Lower leg skin (tissue), 4 donors: Measurements from ENCODE around the gene ALPL. TPM values are rescaled to one million over a fixed set of nuclear protein-coding genes. Genes with fewer than 3 reads are reported as not detected.

ENCODE experiments used
- DNase-seq, 2 donors: peaks; one replicate each; pipeline ENCODE4 v3.0.0-alpha.2; 2019; ENCODE audit warnings: low spot score in 2 of 2
- H3K4me3 ChIP-seq: fragments of 200-600 bp; sonication (generic); 2 replicates; pipeline ENCODE4 v1.5.1; 2017; ENCODE audit warnings: mild to moderate bottlenecking, low read depth; ENCODE audit not compliant: poor library complexity, severe bottlenecking
- POLR2A ChIP-seq, 2 donors: fragments of 450-650 bp; IDR thresholded peaks; one replicate each; pipeline ENCODE4 v1.6.1; 2016 to 2017; ENCODE audit warnings: antibody characterized with exemption in 2 of 2, mild to moderate bottlenecking in 1 of 2, moderate library complexity in 1 of 2
- WGBS, 2 donors: methylation state at CpG; one replicate each; pipeline ENCODE4 v1.1.5; 2018; 5-methylcytosine and 5-hydroxymethylcytosine counted together
- intact Hi-C: fragments of 100-400 bp; cut with DNase I; formaldehyde crosslinking; loops from one replicate; pipeline ENCODE4 v1.15.0; 2023; ENCODE audit warnings: low total_unique reads
- total RNA-seq, 4 donors: library from RNA; depleted of rRNA; stranded (reverse); fragments of >200 nt; gene quantifications; one replicate each; pipeline ENCODE4 v1.1.0, GENCODE V29; 2016
- TF ChIP-seq, protein P1 (sequence below), 3 donors: fragments of 450-650 bp; IDR thresholded peaks; one replicate each; pipeline ENCODE4 v1.5.1; 2016; ENCODE audit warnings: antibody characterized with exemption in 3 of 3, mild to moderate bottlenecking in 3 of 3, moderate library complexity in 2 of 3

Gene ALPL
- total RNA-seq, 4 donors from 2014 or later: 1.3 to 7.7 (median 2.2) TPM

DNA sequence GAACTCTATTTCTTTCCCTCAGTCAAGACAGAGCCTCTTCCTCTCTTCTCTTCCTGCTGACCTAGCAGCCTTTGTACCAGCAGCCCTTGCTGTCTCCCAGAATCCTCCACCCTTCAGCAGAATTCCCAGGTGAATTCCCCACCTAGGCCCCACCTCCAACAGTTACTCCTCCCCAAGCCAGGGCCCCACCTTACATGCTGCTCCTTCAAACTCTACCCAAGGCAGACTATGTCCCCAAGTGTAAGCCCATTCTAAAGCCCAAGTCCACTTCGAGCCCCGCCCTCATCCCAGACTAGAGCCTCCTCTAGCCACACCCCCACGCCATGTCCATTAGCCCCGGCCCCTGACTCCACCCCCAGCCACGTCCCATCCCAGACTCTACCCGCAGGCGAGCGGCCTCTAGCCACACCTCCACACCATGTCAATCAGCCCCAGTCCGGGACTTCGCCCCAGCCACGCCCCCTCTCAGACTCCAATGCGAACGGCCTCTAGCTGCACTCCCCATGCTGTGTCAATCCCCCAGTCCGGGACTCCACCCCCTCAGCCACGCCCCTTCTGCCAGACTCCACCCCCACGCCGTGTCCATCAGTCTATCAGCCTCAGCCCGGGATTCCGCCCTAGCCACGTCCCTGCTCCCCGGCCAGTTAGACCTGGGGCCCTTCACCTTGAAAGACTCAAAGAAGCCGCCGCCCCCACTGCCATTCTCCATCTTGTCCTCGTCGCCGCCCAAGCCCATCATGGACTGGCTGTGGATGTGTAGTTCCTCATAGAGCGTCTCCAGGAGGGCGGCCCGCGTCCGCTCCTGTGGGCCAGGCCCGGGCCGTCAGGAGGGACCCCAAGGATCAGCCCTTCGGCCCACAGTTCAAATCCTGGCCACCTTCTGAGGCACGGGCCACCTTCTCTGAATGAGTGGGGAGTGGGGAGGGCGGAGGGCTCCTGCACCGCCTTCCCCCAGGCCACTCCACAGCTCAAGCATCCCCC, 98.6 kb downstream of the ALPL start:
- 43 to 48% methylated on average over 37 of the region's 37 CpGs for whole genome bisulfite sequencing, 2 donors
- TF ChIP-seq, protein P1, sequence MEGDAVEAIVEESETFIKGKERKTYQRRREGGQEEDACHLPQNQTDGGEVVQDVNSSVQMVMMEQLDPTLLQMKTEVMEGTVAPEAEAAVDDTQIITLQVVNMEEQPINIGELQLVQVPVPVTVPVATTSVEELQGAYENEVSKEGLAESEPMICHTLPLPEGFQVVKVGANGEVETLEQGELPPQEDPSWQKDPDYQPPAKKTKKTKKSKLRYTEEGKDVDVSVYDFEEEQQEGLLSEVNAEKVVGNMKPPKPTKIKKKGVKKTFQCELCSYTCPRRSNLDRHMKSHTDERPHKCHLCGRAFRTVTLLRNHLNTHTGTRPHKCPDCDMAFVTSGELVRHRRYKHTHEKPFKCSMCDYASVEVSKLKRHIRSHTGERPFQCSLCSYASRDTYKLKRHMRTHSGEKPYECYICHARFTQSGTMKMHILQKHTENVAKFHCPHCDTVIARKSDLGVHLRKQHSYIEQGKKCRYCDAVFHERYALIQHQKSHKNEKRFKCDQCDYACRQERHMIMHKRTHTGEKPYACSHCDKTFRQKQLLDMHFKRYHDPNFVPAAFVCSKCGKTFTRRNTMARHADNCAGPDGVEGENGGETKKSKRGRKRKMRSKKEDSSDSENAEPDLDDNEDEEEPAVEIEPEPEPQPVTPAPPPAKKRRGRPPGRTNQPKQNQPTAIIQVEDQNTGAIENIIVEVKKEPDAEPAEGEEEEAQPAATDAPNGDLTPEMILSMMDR (IDR thresholded peaks at IDR 0.05): no peak
- TF ChIP-seq POLR2A (IDR thresholded peaks at IDR 0.05): no peak
- intact Hi-C loops: no loop called here
- no peak overlapping the region for H3K4me3 ChIP-seq
- DNase-seq: peak in 1 of 2 donors; percentile 33

DNA sequence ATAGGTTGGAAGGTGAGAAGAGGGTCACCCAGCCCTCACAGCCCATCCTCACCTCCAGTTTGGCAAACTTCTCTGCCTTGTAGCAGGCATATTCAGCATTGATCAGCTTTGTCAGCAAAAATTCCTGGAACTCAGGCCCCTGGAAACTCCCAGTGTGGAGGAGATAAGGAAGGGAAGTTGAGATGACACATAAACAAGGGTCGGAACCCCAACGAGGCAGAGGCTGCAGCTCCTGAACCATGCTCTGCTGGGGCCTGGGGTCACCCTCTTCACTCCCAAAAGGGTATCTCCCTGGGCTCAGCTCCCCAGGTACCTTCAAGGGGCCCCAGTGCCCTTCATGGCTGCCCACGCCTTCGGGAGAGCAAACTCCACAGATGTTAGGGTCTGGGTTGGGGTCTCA, 99.6 kb downstream of the ALPL start:
- WGBS, 2 donors: 75 to 78% methylated on average over 4 of the region's 4 CpGs
- no peak overlapping the region for H3K4me3 ChIP-seq
- DNase-seq: no peak
- intact Hi-C loops: no loop called here
- TF ChIP-seq, protein P1 (IDR thresholded peaks at IDR 0.05): no peak
- no peak for TF ChIP-seq POLR2A (IDR thresholded peaks at IDR 0.05)

DNA sequence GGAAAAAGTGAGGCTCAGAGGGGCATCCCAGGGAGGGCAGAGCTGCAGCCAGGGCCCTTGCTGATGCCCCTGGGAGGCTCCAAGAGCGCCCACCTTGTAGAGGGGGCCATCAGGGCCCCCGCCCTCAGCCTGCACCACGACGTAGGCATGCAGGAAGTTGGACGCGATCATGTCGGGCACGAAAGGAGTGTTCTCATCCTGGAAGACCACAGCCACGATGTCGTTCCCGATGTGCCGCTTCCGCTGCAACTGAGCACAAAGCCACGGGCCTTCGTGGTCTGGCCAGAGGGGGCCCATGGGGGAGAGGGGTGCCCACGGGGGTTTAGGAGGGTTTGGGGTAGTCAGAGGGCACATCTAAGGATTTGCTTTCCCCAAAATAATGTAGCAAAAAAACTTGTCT, 100.8 kb downstream of the ALPL start:
- no peak overlapping the region for H3K4me3 ChIP-seq
- WGBS, 2 donors: 79 to 86% methylated on average over 16 of the region's 16 CpGs
- no peak for DNase-seq
- intact Hi-C loops: no loop called here
- TF ChIP-seq, protein P1 (IDR thresholded peaks at IDR 0.05): no peak
- no peak for TF ChIP-seq POLR2A (IDR thresholded peaks at IDR 0.05)

DNA sequence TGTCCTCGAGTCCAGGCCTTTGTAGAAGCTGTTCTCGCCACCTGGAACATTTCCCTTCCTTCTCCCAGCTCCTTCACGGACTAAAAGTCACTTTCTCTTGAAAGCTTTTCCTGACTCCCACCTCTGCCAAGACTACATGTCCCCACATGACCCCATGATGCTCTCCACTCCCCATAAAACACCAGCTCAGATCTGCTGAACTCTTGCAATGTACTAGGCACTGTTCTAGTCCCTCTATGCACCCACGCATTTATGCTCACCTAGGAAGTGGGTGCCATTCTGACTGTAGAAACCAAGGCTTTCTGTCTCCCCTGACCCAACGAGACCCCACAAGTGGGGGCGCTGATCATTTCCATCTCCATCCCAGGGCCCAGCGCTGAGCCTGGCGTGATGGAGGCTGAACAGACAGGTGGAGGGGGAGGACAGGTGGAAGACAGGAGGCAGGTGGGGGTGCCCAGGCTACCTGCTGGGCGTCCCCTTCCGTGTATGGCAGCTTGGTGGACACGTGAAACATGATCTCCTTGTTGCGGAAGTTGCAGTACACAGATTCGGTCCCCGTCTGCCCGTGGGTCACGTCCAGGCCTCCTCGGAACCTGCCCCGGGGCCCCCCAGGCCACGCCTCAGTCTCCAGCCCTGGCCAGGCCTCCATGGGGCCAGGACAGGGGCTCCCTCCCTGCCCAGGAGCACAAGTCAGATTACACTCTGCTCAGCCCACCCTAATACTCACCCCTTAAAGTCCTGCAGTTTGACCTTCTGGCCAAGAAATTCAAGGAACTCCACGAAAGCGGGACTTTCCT, 102.0 kb downstream of the ALPL start:
- DNase-seq: no peak
- intact Hi-C loops: no loop called here
- TF ChIP-seq, protein P1 (IDR thresholded peaks at IDR 0.05): no peak
- no peak for TF ChIP-seq POLR2A (IDR thresholded peaks at IDR 0.05)
- 84 to 86% methylated on average over 21 of the region's 21 CpGs for WGBS, 2 donors
- H3K4me3 ChIP-seq: no peak overlapping the region

DNA sequence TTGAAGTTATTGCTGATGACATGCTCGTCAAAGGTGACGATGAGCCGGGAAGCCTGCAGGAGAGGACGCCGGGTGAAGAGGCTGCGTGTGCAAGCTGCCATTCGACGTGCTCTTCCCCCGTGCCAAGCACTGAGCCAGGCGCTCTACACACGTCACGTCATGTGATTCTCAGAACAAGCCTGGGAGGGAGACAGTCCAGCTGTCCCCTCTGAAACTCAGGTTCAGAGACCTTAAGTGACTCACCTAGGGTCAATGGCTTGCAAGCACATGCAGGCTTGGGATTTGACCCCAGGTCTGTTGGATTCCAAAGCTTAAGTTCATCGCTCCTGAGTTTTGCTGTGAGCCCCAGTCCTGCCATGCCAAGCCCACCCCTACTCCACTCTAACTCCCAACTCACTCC, 102.8 kb downstream of the ALPL start:
- no peak overlapping the region for H3K4me3 ChIP-seq
- WGBS, 2 donors: 90 to 95% methylated on average over 13 of the region's 13 CpGs
- intact Hi-C loops: no loop called here
- DNase-seq: no peak
- TF ChIP-seq, protein P1 (IDR thresholded peaks at IDR 0.05): no peak
- no peak for TF ChIP-seq POLR2A (IDR thresholded peaks at IDR 0.05)
